Neural progenitor cell (in vitro differentiated cells): ENCODE data around the gene STARD3NL.

Experiments
- EZH2 ChIP-seq: fragments of 200-600 bp; sonication (generic); IDR thresholded peaks from 2 replicates; pipeline ENCODE4 v1.6.1; 2017; ENCODE audit warnings: antibody characterized with exemption, mild to moderate bottlenecking, moderate library complexity
- EZH2phosphoT487 ChIP-seq: fragments of 200-600 bp; sonication (generic); IDR thresholded peaks from 2 replicates; pipeline ENCODE4 v1.6.1; 2017; ENCODE audit warnings: antibody characterized with exemption
- TF ChIP-seq, protein P1 (sequence below): fragments of 200-600 bp; sonication (generic); IDR thresholded peaks from 2 replicates; pipeline ENCODE4 v1.5.1; 2017; ENCODE audit warnings: antibody characterized with exemption, mild to moderate bottlenecking

DNA sequence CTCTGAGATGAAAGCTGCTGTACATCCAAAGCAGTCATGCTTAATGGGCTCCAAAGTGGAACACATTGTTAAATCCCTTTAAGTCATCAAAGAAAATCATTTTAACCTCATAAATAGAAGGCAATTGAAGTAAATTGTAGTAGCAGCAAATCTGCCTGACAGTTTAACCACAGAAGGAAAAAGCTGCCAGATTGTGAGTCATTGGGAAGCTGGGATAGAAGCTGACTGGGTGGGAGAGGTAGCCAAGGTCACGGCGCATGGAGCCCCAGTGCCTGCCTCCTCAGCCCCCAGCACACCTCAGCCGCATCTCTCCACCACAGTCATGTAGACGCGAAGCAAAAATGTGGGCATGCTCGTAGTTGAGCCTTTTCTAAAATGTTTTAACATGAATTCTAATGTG lies 51.3 kb downstream of the STARD3NL start:
- TF ChIP-seq, protein P1, sequence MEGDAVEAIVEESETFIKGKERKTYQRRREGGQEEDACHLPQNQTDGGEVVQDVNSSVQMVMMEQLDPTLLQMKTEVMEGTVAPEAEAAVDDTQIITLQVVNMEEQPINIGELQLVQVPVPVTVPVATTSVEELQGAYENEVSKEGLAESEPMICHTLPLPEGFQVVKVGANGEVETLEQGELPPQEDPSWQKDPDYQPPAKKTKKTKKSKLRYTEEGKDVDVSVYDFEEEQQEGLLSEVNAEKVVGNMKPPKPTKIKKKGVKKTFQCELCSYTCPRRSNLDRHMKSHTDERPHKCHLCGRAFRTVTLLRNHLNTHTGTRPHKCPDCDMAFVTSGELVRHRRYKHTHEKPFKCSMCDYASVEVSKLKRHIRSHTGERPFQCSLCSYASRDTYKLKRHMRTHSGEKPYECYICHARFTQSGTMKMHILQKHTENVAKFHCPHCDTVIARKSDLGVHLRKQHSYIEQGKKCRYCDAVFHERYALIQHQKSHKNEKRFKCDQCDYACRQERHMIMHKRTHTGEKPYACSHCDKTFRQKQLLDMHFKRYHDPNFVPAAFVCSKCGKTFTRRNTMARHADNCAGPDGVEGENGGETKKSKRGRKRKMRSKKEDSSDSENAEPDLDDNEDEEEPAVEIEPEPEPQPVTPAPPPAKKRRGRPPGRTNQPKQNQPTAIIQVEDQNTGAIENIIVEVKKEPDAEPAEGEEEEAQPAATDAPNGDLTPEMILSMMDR, result no peak
- no peak for TF ChIP-seq EZH2
- TF ChIP-seq EZH2phosphoT487, result no peak
